HG03575 (cell line): ENCODE results near the gene PCSK2.

Source experiments
- ATAC-seq: cut with Tn5 transposase; IDR thresholded peaks from one replicate; pipeline ENCODE4 v1.9.1; 2021; ENCODE audit not compliant: unreplicated experiment, insufficient number of reproducible peaks, low FRiP score; ENCODE audit errors: extremely low read depth

The PCSK2 gene

GRCh38 chr20:17379651-17380050 lies 152.8 kb downstream of the PCSK2 start:
- no peak for ATAC-seq

GRCh38 chr20:17380801-17381200 lies 154.0 kb downstream of the PCSK2 start:
- ATAC-seq = no peak

- ATAC-seq = no peak
Measured at GRCh38 chr20:17381724-17382123, 154.9 kb downstream of the PCSK2 start.

GRCh38 chr20:17385798-17386197 lies 159.0 kb downstream of the PCSK2 start:
- no peak for ATAC-seq

- no peak for ATAC-seq
Measured at GRCh38 chr20:17390655-17391054, 163.8 kb downstream of the PCSK2 start.

GRCh38 chr20:17391127-17391771 lies 164.4 kb downstream of the PCSK2 start:
- no peak for ATAC-seq

- no peak for ATAC-seq
Measured at GRCh38 chr20:17394411-17394810, 167.6 kb downstream of the PCSK2 start.

- ATAC-seq = no peak
Measured at GRCh38 chr20:17395729-17396128, 168.9 kb downstream of the PCSK2 start.

- ATAC-seq = no peak
Measured at GRCh38 chr20:17399303-17399985, 172.6 kb downstream of the PCSK2 start.

GRCh38 chr20:17403461-17403860 lies 176.6 kb downstream of the PCSK2 start:
- ATAC-seq = no peak

GRCh38 chr20:17406051-17406590 lies 179.3 kb downstream of the PCSK2 start:
- ATAC-seq = no peak

GRCh38 chr20:17407550-17407949 lies 180.7 kb downstream of the PCSK2 start:
- ATAC-seq = no peak

- ATAC-seq = no peak
Measured at GRCh38 chr20:17417225-17417624, 190.4 kb downstream of the PCSK2 start.

- ATAC-seq = no peak
Measured at GRCh38 chr20:17418737-17419136, 191.9 kb downstream of the PCSK2 start.

- no peak for ATAC-seq
Measured at GRCh38 chr20:17419479-17420041, 192.7 kb downstream of the PCSK2 start.

- no peak for ATAC-seq
Measured at GRCh38 chr20:17421493-17421892, 194.7 kb downstream of the PCSK2 start.

GRCh38 chr20:17423782-17424181 lies 196.9 kb downstream of the PCSK2 start:
- ATAC-seq = no peak

- ATAC-seq = no peak
Measured at GRCh38 chr20:17427638-17428037, 200.8 kb downstream of the PCSK2 start.

GRCh38 chr20:17430125-17430950 lies 203.5 kb downstream of the PCSK2 start:
- ATAC-seq = no peak
